Keratinocyte (primary cell): ENCODE measurements around the gene COL25A1. TPM values are rescaled to one million over a fixed set of nuclear protein-coding genes. Genes with fewer than 3 reads are reported as not detected.
"Not testable (repeated sequence)": the region's sequence is repeated elsewhere in the genome, so short reads cannot be mapped to it uniquely, and the experiment has no call there.

ENCODE experiments used
- DNase-seq: peaks from one replicate; pipeline ENCODE4 v3.0.0-alpha.2; 2011; ENCODE audit warnings: low read depth, missing footprints, low spot score
- FAIRE-seq: peaks from 2 replicates; lab custom pipeline; 2011; peaks lifted over from hg19 to GRCh38; lab: Jason Lieb, UNC
- H2AFZ ChIP-seq: 2 replicates; pipeline ENCODE4 v1.6.0; 2012; ENCODE audit warnings: low read length, control low read depth, inconsistent platforms; ENCODE audit not compliant: control insufficient read depth
- H3K27ac ChIP-seq: 2 replicates; pipeline ENCODE4 v1.5.1; 2011; ENCODE audit warnings: low read length; ENCODE audit not compliant: control insufficient read depth, insufficient read depth
- H3K27me3 ChIP-seq: 3 replicates; pipeline ENCODE4 v1.6.0; 2011; ENCODE audit warnings: low read length; ENCODE audit not compliant: control insufficient read depth, insufficient read depth; ENCODE audit errors: extremely low read depth
- H3K36me3 ChIP-seq, 2 experiments: 2 replicates in 1 of 2; 3 replicates in 1 of 2; pipeline ENCODE4 v1.5.1; 2011; ENCODE audit warnings: low read length in 2 of 2, mild to moderate bottlenecking in 1 of 2; ENCODE audit not compliant: control insufficient read depth in 2 of 2, insufficient read depth in 2 of 2; ENCODE audit errors: extremely low read depth in 1 of 2
- H3K4me1 ChIP-seq: 3 replicates; pipeline ENCODE4 v1.5.1; 2011; ENCODE audit warnings: low read length; ENCODE audit not compliant: control insufficient read depth, insufficient read depth; ENCODE audit errors: extremely low read depth
- H3K4me2 ChIP-seq: 3 replicates; pipeline ENCODE4 v1.6.0; 2011; ENCODE audit warnings: low read depth, low read length; ENCODE audit not compliant: control insufficient read depth, insufficient read depth; ENCODE audit errors: extremely low read depth
- H3K4me3 ChIP-seq, 3 experiments: fragments of 200-600 bp in 1 of 3; sonication (generic) in 1 of 3; 2 replicates in 2 of 3; 3 replicates in 1 of 3; pipeline ENCODE4 v1.5.1; 2011 to 2016; ENCODE audit warnings: low read length in 3 of 3, mild to moderate bottlenecking in 3 of 3, control low read depth in 2 of 3, inconsistent platforms in 1 of 3, low read depth in 1 of 3, mixed read lengths in 1 of 3, mixed run types in 1 of 3, moderate library complexity in 1 of 3; ENCODE audit not compliant: control insufficient read depth in 2 of 3, insufficient read depth in 2 of 3; ENCODE audit errors: extremely low read depth in 1 of 3
- H3K79me2 ChIP-seq: 2 replicates; pipeline ENCODE4 v1.6.0; 2012; ENCODE audit warnings: low read length; ENCODE audit not compliant: control insufficient read depth, insufficient read depth
- H3K9ac ChIP-seq: 3 replicates; pipeline ENCODE4 v1.6.0; 2011; ENCODE audit warnings: low read length; ENCODE audit not compliant: control insufficient read depth, insufficient read depth; ENCODE audit errors: extremely low read depth
- H3K9me1 ChIP-seq: 3 replicates; pipeline ENCODE4 v1.6.0; 2011; ENCODE audit warnings: low read length; ENCODE audit not compliant: control insufficient read depth, insufficient read depth; ENCODE audit errors: extremely low read depth
- H3K9me3 ChIP-seq: 2 replicates; pipeline ENCODE4 v1.5.1; 2012; ENCODE audit warnings: low read depth, low read length; ENCODE audit not compliant: control insufficient read depth
- H4K20me1 ChIP-seq: 3 replicates; pipeline ENCODE4 v1.6.0; 2011; ENCODE audit warnings: low read length; ENCODE audit not compliant: control insufficient read depth, insufficient read depth; ENCODE audit errors: extremely low read depth
- CTCF ChIP-seq, 3 experiments: IDR thresholded peaks in 1 of 3; conservative IDR thresholded peaks in 1 of 3; optimal IDR thresholded peaks in 1 of 3; 2 replicates in 2 of 3; 3 replicates in 1 of 3; pipeline versions ENCODE3 to v1.5.1; 2011; ENCODE audit warnings: low read length in 3 of 3, mild to moderate bottlenecking in 3 of 3, moderate library complexity in 2 of 3, control low read depth in 1 of 3, inconsistent platforms in 1 of 3; ENCODE audit not compliant: insufficient read depth in 2 of 3; ENCODE audit errors: extremely low read depth in 1 of 3
- EZH2 ChIP-seq: IDR thresholded peaks from one replicate; pipeline ENCODE4 v1.6.1; 2012; ENCODE audit warnings: inconsistent platforms, mild to moderate bottlenecking, low read length, moderate library complexity
- dilution Hi-C: fragments of 300-500 bp; cut with MboI; formaldehyde crosslinking; loops from one replicate; pipeline ENCODE4 v1.7.0; 2020; ENCODE audit warnings: low sequenced_read_pairs; ENCODE audit not compliant: extremely low pct_ligation_motif_present
- polyA plus RNA-seq, 5 experiments: library from polyadenylated mRNA; depleted of rRNA in 3 of 5; stranded (reverse) in 3 of 5; stranded (forward) in 1 of 5; unstranded in 1 of 5; fragments of >200 nt; gene quantifications; 1 replicate in 1 of 5; 2 replicates in 3 of 5; 3 replicates in 1 of 5; pipeline versions ENCODE4 v1.2.1 to v1.2.3, GENCODE V29; 2011 to 2012; ENCODE audit warnings: missing spikeins in 2 of 5, low read depth in 1 of 5, low replicate concordance in 1 of 5

The COL25A1 gene
- polyA plus RNA-seq, 1 donor (not counting 4 experiments of a cell fraction or from before 2014, with no cell fraction given), result not detected

DNA sequence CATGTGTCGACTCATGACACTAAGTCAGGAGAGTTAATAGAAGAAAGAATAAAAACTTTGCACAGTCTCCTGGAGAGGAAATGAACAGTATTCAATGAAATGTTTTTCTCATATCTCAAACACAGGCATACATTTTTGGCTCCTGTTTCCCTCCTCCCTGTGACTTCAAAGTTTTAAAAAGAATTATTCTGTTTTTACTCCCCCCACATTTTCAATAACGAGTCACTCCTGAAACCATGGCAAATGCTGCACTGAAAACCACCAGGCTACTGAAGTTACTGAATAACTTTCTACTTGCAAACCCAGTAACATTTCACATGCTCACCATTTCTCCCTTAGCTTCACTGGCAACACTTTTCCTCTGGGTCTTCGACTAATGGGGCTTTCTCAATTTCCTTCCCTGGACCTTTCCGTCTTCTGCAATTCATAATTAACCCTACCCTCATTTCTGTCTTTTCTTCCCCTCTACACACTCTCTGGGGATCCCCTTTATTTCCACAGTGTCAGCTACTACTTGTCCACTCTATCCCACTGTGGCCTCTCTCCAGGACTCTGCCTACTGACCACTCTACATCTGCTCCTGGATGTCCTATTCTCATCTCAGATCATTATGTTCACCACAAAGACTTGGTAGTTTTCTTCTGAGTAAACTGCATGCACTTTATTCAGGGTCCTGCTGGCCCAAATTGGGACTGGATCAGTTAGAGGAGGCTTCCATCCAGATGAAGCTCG lies 313.8 kb downstream of the COL25A1 start:
- H3K9me1 ChIP-seq, result no peaks in the 10 kb centered on the region
- no peak overlapping the region for H2AFZ ChIP-seq
- H4K20me1 ChIP-seq, result no peaks in the 10 kb centered on the region
- no peak overlapping the region for H3K4me2 ChIP-seq
- no peaks in the 10 kb centered on the region for H3K36me3 ChIP-seq
- H3K79me2 ChIP-seq, result no peaks in the 10 kb centered on the region
- H3K9ac ChIP-seq, result no peak overlapping the region
- TF ChIP-seq CTCF (optimal IDR thresholded peaks at IDR 0.05 in 1 of 3, IDR thresholded peaks at IDR 0.05 in 1 of 3, conservative IDR thresholded peaks at IDR 0.05 in 1 of 3; ENCODE audit: extremely low read depth in 1 of 3, insufficient read depth in 2 of 3, low read length in 3 of 3), result no peak
- TF ChIP-seq EZH2, result no peak
- no peak overlapping the region for H3K4me3 ChIP-seq
- dilution Hi-C loops, result no loop called here
- FAIRE-seq, result no peak
- no peak overlapping the region for H3K27ac ChIP-seq
- H3K9me3 ChIP-seq, result no peaks in the 10 kb centered on the region
- H3K27me3 ChIP-seq, result no peaks in the 10 kb centered on the region
- no peak for DNase-seq
- no peaks in the 10 kb centered on the region for H3K4me1 ChIP-seq

- H3K4me2 ChIP-seq, H3K27ac ChIP-seq, FAIRE-seq, DNase-seq, H3K9me1 ChIP-seq, H3K4me3 ChIP-seq, H3K79me2 ChIP-seq, H3K27me3 ChIP-seq, H2AFZ ChIP-seq, H3K4me1 ChIP-seq, dilution Hi-C loops, H4K20me1 ChIP-seq, H3K9me3 ChIP-seq, H3K9ac ChIP-seq, H3K36me3 ChIP-seq: not testable (repeated sequence)
Observed at GRCh38 chr4:108984495-108984894, 318.0 kb downstream of the COL25A1 start.
